Measurements from ENCODE around the gene DMGDH. TPM values are rescaled to one million over a fixed set of nuclear protein-coding genes. Genes with fewer than 3 reads are reported as not detected.
A peak's percentile ranks its signal among the peaks of the same experiment; 100 is the strongest.

Gene DMGDH
- total and polyA plus RNA-seq, 2 donors (not counting 3 experiments of a cell fraction or from before 2014, with no cell fraction given) = 0.11 TPM; not detected in 1

GRCh38 chr5:78974011-78974410 is 95.5 kb downstream of the DMGDH start:
- Histone ChIP-seq H3K9me1 (replicated peaks; ENCODE audit: control insufficient read depth, extremely low read depth, insufficient read depth, low read length) (no peaks in the 10 kb centered on the region), H3K79me2 (ENCODE audit: control insufficient read depth, insufficient read depth, low read length) (no peaks in the 10 kb centered on the region), H3K36me3 (ENCODE audit: control insufficient read depth in 2 of 2, extremely low read depth in 1 of 2, insufficient read depth in 2 of 2, low read length in 2 of 2) (no peaks in the 10 kb centered on the region), H3K4me3 (replicated peaks in 1 of 3; ENCODE audit: insufficient read depth in 1 of 3, low read depth in 1 of 3, low read length in 3 of 3) (no peak overlapping the region), H3K9me3 (replicated peaks; ENCODE audit: control insufficient read depth, insufficient read depth, low read length) (no peaks in the 10 kb centered on the region), H3K9ac (replicated peaks; ENCODE audit: extremely low read depth, insufficient read depth, low read length) (no peak overlapping the region), H3K27ac (ENCODE audit: insufficient read depth, low read depth, low read length) (no peak overlapping the region), H3K4me2 (ENCODE audit: insufficient read depth, low read length) (no peak overlapping the region), H4K20me1 (replicated peaks; ENCODE audit: control insufficient read depth, extremely low read depth, insufficient read depth, low read length) (no peaks in the 10 kb centered on the region), H2AFZ (ENCODE audit: low read depth, low read length) (no peak overlapping the region), H3K27me3 (ENCODE audit: control insufficient read depth in 2 of 2, insufficient read depth in 2 of 2, low read length in 2 of 2) (no peaks in the 10 kb centered on the region), H3K4me1 (ENCODE audit: control insufficient read depth, extremely low read depth, insufficient read depth, low read length) (peaks cover 12% of the 10 kb centered on the region)
- DNase-seq (ENCODE audit: low read depth, low spot score) = peak; percentile 3
- dilution Hi-C loops (cut with MboI; ENCODE audit: extremely low pct_ligation_motif_present, low sequenced_read_pairs) = no loop called here
- ChIA-PET CTCF (interaction anchor here (1.1 to 1.8 kb wide), 3 partner anchors 8 to 74 kb away, joined by 3 to 10 read pairs (median 5); partner anchors contain the start of gene ARSB), POLR2A (no interaction called here)
- intact Hi-C loops (cut with micrococcal nuclease) = no loop called here
- BruUV-seq (replicated peaks) = no TSS peak
- no peak for FAIRE-seq
- TF ChIP-seq CTCF (IDR thresholded peaks at IDR 0.05; ENCODE audit: extremely low read depth in 1 of 2, insufficient read depth in 1 of 2, low read depth in 1 of 2, low read length in 2 of 2) (no peak), MAX (IDR thresholded peaks at IDR 0.05; ENCODE audit: insufficient read depth, insufficient read length) (no peak), POLR2A (IDR thresholded peaks at IDR 0.05; ENCODE audit: low read depth, low read length) (no peak), MYC (IDR thresholded peaks at IDR 0.05; ENCODE audit: low read depth, low read length) (no peak), POLR2AphosphoS5 (IDR thresholded peaks at IDR 0.05; ENCODE audit: insufficient read depth, low read depth, low read length) (no peak), EZH2 (IDR thresholded peaks at IDR 0.05; ENCODE audit: borderline replicate concordance, low read depth, low read length, severe bottlenecking) (no peak), GATA2 (IDR thresholded peaks at IDR 0.05; ENCODE audit: insufficient read depth, insufficient read length, low read depth, low read length) (no peak), FOS (IDR thresholded peaks at IDR 0.05; ENCODE audit: borderline replicate concordance, insufficient read depth, low read length) (no peak), JUN (IDR thresholded peaks at IDR 0.05; ENCODE audit: borderline replicate concordance, insufficient read depth, insufficient read length, low read depth) (no peak)
